ENCODE measurements around the gene JOSD2.
A peak's percentile ranks its signal among the peaks of the same experiment; 100 is the strongest.

The JOSD2 gene

GRCh38 chr19:50511069-50511822 is at the start of gene JOSD2:
Gene JOSD2 (minus strand): TSS chr19:50511191. CDS start chr19:50510431, 760 bp downstream.
- peak; percentile 95 to 99 for DNase-seq

DNA sequence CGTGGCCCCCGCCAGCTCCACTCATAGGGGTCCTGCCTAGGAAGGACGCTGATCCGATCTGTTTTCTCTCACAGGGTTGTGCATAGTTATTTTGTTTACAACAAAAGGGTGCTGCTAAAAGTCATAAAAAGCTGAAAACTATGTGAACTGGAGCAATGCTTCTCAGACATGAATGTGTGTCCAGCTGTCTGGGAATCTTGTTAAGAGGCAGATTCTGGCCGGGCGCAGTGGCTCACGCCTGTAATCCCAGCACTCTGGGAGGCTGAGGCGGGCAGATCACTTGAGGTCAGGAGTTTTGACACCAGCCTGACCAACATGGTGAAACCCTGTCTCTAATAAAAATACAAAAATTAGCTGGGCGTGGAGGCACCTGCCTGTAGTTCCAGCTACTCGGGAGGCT is 48.6 kb upstream of the JOSD2 start:
- DNase-seq: no peak

DNA sequence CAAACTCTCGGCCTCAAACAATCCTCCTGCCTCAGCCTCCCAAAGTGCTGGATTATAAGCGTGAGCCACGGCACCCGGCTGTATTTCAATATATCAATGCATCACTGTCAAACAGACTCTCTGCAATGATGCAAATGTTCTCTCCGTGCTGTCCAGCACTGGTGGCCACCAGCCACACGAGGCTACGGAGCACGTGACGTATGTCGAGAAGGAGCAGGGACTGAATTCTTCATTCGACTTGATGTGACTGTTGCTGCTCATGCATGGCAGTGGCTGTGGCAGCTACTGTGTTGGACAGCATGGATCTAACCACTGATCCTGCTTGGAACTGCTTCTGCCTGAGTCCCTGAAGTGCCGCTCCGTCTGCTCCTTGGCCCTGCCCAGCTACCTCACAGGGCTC is 47.5 kb upstream of the JOSD2 start:
- DNase-seq: no peak

DNA sequence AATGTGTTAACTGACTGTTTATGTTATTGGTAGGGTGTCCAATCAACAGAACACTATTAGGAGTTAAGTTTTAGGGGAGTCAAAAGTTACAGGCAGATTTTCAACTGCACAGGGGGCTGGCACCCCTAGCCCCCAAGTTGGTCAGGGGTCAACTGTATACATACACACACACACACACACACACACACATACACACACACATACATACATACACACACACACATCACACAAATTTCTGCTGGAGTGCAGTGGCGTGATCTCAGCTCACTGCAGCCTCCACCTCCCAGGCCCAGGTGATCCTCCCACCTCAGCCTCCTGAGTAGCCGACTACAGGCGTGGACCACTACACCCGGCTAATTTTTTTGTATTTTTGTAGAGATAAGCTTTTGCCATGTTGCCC is 47.0 kb upstream of the JOSD2 start:
- no peak for DNase-seq

- no peak for DNase-seq
Observed at GRCh38 chr19:50557009-50557613, 46.1 kb upstream of the JOSD2 start.

DNA sequence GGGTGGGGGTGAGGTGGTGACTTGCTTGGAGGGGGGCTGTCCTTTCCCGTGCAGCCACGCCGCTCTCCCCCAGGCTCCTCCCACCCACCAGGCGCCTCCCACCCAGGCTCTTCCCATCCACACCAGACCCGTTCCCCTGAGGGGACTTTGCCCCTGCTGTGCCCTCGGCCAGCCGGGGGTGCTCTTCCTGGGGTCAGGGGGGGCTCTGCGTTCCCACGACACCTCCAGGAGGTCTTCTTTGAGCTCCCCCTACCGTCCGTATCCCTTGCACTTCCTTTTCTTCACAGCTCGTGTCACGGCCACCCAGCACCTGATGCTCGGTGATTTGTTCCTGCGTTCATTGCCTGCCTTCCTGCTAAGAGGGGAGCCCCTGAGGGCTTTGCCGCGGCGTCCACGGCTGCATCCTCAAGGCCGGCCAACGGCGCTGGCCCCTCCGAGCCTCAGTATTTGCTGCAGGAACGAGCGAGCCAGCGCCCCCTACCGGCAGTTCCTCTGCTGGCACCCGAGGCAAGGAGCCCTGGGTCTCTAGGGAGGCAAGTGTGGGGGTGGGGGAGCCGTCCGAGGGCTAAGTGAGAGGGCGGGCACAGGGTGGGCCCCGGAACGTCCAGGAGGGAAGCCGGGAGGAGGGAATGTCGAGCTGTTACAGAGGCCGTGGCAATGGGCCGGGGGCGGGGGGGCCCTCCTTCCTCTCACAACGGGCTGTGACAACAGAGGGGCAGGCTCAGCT is 45.5 kb upstream of the JOSD2 start:
- peak; percentile 39 to 67 for DNase-seq

GRCh38 chr19:50555450-50556281 is 44.7 kb upstream of the JOSD2 start:
- DNase-seq: peak; percentile 29 to 47

DNA sequence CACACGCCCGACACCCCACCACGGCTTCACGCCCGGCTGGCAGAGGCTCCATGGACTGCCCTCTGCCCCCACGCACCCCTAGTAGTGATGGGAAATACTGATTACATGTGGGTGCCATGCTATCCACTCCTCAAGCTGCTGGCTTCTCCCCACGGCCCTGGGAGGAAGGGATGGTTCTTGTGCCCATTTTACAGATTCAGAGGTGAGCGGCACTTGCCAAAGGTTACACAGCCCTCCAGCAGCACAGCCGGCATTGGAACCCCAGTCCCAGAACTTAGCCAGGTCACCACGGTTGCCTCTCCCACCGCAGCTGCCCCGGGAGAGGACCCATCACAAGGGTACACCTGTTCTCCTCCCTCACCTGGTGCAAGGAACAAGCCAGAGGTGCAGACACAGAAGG is 44.0 kb upstream of the JOSD2 start:
- DNase-seq: no peak

DNA sequence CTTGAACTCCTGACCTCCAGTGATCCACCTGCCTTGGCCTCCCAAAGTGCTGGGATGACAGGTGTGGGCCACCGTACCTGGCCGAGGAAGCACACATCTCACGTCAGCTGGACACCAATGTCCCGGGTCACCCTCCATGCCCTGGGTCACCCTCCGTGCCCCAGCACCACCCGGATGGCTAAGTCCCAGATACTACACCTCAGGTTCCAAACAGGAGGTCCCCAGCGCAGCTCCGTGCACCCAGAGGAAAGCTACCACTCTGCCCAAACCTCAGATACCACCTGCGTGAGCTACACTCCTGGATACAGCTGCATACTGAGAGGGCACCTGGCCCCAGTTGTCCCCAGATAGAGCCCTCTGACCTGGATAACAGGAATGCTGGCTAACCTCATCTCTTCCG is 43.2 kb upstream of the JOSD2 start:
- DNase-seq: no peak

DNA sequence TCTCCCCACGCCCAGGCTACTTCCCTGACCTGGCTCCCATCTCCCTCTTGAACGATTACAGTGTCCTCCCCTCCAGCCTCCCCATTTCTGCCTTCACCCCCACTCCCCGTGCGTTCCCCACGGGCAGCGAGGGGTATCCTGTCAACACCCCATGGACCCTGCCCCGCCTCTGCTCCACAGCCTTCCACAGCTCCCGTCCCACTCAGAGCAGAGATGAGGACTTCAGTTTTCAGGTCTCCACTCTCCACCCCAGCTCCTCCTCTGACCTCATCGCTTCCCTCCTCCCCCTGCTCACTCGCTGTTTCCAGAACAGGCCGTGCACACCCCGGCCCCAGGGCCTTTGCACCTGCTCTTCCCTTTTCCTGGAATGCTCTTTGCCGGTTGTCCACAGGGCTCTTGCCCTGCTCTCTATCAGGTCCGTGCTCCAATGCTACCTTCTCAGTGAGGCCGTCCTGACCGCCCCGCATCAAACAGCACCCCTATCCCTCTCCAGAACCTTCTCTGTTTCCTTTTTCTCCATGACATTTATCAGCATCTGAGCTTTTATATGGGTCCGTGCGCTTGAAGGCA is 42.2 kb upstream of the JOSD2 start:
- no peak for DNase-seq

DNA sequence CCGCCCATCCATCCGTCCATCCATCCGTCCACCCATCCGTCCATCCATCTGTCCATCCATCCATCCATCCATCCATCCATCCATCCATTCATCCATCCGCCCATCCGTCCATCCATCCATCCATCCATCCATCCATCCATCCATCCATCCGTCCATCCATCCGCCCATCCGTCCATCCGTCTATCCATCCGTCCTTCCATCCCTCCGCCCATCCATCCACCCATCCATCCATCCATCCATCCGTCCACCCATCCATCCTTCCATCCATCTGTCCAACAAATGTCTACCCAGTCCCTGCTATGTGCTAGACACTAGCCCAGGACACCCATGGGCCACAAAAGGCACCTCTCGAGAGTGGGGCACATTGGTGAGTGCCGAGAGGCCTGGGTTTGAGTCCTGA is 41.5 kb upstream of the JOSD2 start:
- DNase-seq: no peak

DNA sequence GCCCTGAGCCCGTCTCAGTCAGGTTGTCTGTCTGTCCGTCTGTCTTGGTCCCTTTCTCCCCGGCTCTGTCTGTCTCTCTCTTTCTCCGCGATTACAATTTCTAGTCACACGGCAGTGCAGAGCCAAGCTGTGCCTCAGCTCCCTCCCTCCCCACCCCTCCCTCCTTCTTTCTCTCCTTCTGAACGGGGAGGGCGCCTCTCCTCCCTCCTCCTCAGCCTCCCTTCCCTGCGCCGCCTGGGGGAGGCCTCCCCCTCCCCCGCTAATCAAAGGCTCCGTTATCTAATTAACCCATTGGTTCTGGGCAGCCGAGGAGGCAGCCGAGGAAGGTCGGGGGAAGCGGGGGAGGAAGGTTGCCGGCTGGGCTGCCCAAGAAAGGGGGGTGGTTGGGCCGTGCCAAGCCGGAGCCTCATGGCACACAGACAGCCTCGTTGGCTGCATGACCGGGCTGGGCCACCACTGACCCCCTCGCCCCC is 40.8 kb upstream of the JOSD2 start:
- no peak for DNase-seq

DNA sequence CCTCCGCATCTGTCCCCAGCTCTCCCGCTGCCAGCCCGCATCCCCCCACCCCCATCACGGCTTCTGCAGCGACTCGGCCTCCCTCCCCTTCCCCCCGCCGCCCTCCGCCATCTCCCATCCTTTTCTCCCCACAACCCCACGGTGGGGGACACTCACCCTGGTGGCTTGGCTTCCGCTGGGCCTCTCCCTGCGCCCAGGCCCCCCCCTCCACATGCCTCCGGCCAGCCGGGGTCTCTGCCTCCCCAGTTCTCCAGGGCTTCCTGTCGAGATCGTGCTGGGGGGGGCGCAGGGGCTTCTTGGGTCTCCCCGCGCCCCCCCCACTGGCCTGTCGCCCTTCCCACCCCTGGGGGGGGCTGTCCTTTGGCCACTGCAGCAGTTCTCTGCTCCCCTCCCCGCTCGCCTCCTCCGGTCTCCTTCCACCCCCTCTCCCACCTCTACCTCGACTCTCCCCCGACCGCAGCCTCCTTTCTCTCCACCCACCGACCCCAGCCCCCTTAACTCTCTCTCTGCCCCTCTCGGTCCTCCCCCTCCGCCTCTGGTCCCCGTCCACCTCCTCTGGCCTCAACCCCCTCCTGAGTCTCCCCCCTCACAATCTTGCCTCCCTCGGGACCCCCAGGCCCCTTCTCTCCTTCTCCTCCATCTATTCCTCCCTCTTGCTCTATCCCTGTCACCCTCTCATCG is 40.2 kb upstream of the JOSD2 start:
- no peak for DNase-seq

DNA sequence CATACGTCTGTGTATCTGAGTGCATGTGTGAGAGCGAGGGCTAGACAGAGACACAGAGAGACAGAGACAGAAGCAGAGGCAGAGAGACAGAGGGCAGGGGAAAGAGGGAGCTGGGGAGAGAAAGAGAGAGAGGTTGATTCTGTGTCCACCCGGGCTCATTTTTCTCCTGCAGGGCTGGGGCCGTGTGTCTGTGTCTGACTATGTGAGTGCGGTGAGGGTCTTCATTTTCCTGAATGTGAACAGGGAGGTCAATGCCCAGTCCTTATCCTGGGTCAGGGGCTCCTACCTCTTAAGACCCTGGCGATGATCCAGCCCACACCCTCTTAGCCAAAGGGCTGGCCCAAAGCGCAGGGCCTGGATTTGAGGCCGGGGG is 39.6 kb upstream of the JOSD2 start:
- DNase-seq: no peak

DNA sequence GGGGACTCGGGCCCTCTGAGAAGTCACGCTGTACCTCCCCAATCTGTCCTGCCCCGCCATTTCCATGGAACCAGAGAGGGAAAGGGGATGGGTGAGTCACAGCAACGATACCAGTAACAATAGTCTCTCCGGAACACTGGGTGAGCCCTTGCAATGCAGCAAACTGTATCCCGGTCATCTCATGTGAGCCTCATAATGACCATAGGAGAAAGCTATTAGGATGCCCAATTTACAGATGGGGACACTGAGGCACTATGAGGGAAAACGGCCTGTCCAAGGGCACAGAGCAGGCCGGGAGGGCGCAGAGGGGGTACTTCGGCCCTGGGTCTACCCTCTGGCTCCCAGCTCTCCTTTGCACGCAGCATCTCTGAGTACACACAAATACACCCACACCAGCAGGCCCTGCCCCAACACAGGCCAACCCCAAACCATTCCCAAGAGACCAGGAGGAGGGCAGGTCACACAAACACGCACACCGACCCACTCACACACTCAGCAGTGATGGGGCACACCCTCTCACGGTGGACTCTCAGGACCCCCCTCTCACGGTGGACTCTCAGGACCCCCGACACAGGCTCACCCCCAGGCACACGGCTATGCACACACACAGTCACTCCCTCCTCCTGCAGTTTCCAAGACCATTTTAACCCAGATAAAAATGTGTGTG is 39.1 kb upstream of the JOSD2 start:
- DNase-seq: no peak

- no peak for DNase-seq
Observed at GRCh38 chr19:50549059-50549926, 38.3 kb upstream of the JOSD2 start.

- DNase-seq: no peak
Observed at GRCh38 chr19:50548191-50549058, 37.4 kb upstream of the JOSD2 start.

GRCh38 chr19:50547385-50548190 is 36.6 kb upstream of the JOSD2 start:
- DNase-seq: peak in 1 of 2 experiments; percentile 29
